Loucy (cell line): ENCODE measurements around the gene SPATA7.

ENCODE experiments used
- EZH2phosphoT487 ChIP-seq: fragments of 200-600 bp; IDR thresholded peaks from 2 replicates; pipeline ENCODE4 v1.6.1; 2018; ENCODE audit warnings: antibody characterized with exemption, mild to moderate bottlenecking, moderate library complexity, borderline replicate concordance
- TF ChIP-seq, protein P1 (sequence below): fragments of 200-600 bp; sonication (generic); conservative IDR thresholded peaks from 2 replicates; pipeline ENCODE4 v1.5.1; 2014; ENCODE audit warnings: mild to moderate bottlenecking, antibody characterized with exemption, low read length

DNA sequence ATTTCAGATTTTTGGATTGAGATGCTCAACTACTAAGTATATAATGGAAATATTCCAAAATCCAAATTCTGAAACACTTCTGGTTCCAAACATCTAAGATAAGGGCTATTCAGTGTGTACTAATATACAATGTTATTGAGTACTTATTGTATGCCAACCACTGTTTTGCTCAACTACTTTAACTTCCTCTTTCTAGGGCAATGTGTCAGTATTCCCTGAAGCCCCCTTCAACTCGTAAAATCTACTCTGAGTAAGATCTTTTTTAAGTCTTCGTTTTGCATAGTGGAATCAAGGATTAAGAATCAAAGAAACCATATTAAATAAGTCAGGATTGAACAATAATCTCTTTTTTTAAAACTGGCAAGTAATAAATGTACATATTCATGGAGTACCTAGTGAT is 45.5 kb downstream of the SPATA7 start:
- TF ChIP-seq, protein P1, sequence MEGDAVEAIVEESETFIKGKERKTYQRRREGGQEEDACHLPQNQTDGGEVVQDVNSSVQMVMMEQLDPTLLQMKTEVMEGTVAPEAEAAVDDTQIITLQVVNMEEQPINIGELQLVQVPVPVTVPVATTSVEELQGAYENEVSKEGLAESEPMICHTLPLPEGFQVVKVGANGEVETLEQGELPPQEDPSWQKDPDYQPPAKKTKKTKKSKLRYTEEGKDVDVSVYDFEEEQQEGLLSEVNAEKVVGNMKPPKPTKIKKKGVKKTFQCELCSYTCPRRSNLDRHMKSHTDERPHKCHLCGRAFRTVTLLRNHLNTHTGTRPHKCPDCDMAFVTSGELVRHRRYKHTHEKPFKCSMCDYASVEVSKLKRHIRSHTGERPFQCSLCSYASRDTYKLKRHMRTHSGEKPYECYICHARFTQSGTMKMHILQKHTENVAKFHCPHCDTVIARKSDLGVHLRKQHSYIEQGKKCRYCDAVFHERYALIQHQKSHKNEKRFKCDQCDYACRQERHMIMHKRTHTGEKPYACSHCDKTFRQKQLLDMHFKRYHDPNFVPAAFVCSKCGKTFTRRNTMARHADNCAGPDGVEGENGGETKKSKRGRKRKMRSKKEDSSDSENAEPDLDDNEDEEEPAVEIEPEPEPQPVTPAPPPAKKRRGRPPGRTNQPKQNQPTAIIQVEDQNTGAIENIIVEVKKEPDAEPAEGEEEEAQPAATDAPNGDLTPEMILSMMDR: no peak
- no peak for TF ChIP-seq EZH2phosphoT487
